GM23338 (cell line): ENCODE measurements around the gene LCNL1.

Experiments
- EZH2 ChIP-seq: fragments of 200-600 bp; sonication (generic); IDR thresholded peaks from one replicate; pipeline ENCODE4 v1.8.0; 2017; ENCODE audit warnings: antibody characterized with exemption, mild to moderate bottlenecking, low read depth; ENCODE audit not compliant: unreplicated experiment
- EZH2phosphoT487 ChIP-seq: fragments of 200-600 bp; sonication (generic); IDR thresholded peaks from one replicate; pipeline ENCODE4 v1.8.1; 2018; ENCODE audit warnings: antibody characterized with exemption; ENCODE audit not compliant: unreplicated experiment
- POLR2AphosphoS5 ChIP-seq: IDR thresholded peaks from 2 replicates; pipeline ENCODE4 v1.6.1; 2016; ENCODE audit warnings: antibody characterized with exemption, low read depth
- TF ChIP-seq, protein P1 (sequence below): IDR thresholded peaks from one replicate; pipeline ENCODE4 v1.6.1; 2018; ENCODE audit warnings: antibody characterized with exemption; ENCODE audit not compliant: unreplicated experiment
- TF ChIP-seq, protein P2 (sequence below), 2 experiments: fragments of 200-600 bp in 1 of 2; sonication (generic) in 1 of 2; conservative IDR thresholded peaks; 2 replicates each; pipeline versions ENCODE4 v1.5.1 to v1.6.1; 2016 to 2017; ENCODE audit warnings: antibody characterized with exemption in 2 of 2, low read depth in 2 of 2, mild to moderate bottlenecking in 2 of 2, moderate library complexity in 1 of 2

DNA sequence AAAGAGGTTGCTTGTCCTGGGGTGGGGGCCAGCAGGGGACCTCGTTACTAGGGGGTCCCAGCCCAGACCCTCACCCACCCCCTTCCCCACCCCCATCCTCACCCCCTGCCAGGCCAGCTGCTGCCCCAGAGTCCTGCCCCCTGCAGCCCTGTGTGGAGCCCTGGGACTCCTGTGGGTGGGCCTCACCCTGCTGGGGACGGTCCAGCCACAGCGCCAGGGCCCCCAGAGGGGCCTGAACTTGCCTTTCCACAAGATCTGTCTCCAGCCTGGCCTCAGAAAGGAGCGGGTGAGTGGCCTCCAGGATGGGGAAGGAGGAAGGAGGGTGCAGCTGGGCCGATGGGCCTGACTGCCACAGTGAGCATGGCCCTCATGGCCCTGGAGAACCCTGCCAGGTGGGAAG, 13.0 kb upstream of the LCNL1 start:
- TF ChIP-seq, protein P1, sequence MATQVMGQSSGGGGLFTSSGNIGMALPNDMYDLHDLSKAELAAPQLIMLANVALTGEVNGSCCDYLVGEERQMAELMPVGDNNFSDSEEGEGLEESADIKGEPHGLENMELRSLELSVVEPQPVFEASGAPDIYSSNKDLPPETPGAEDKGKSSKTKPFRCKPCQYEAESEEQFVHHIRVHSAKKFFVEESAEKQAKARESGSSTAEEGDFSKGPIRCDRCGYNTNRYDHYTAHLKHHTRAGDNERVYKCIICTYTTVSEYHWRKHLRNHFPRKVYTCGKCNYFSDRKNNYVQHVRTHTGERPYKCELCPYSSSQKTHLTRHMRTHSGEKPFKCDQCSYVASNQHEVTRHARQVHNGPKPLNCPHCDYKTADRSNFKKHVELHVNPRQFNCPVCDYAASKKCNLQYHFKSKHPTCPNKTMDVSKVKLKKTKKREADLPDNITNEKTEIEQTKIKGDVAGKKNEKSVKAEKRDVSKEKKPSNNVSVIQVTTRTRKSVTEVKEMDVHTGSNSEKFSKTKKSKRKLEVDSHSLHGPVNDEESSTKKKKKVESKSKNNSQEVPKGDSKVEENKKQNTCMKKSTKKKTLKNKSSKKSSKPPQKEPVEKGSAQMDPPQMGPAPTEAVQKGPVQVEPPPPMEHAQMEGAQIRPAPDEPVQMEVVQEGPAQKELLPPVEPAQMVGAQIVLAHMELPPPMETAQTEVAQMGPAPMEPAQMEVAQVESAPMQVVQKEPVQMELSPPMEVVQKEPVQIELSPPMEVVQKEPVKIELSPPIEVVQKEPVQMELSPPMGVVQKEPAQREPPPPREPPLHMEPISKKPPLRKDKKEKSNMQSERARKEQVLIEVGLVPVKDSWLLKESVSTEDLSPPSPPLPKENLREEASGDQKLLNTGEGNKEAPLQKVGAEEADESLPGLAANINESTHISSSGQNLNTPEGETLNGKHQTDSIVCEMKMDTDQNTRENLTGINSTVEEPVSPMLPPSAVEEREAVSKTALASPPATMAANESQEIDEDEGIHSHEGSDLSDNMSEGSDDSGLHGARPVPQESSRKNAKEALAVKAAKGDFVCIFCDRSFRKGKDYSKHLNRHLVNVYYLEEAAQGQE, result no peak
- TF ChIP-seq, protein P2, sequence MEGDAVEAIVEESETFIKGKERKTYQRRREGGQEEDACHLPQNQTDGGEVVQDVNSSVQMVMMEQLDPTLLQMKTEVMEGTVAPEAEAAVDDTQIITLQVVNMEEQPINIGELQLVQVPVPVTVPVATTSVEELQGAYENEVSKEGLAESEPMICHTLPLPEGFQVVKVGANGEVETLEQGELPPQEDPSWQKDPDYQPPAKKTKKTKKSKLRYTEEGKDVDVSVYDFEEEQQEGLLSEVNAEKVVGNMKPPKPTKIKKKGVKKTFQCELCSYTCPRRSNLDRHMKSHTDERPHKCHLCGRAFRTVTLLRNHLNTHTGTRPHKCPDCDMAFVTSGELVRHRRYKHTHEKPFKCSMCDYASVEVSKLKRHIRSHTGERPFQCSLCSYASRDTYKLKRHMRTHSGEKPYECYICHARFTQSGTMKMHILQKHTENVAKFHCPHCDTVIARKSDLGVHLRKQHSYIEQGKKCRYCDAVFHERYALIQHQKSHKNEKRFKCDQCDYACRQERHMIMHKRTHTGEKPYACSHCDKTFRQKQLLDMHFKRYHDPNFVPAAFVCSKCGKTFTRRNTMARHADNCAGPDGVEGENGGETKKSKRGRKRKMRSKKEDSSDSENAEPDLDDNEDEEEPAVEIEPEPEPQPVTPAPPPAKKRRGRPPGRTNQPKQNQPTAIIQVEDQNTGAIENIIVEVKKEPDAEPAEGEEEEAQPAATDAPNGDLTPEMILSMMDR (conservative IDR thresholded peaks at IDR 0.05; ENCODE audit: low read depth in 2 of 2), result no peak
- no peak for TF ChIP-seq EZH2
- TF ChIP-seq EZH2phosphoT487, result no peak
- TF ChIP-seq POLR2AphosphoS5, result no peak
